ENCODE measurements around the gene CTRB2.

GRCh38 chr16:75247249-75247648, 40.3 kb upstream of the CTRB2 start:
- TF ChIP-seq CTCF (conservative IDR thresholded peaks at IDR 0.05) (no peak), ZFX (IDR thresholded peaks at IDR 0.05) (no peak)

Data from C4-2B (cell line).